Peyer's patch (tissue), 4 donors: ENCODE results near the gene HMGCR.
"Not testable (repeated sequence)": the region's sequence is repeated elsewhere in the genome, so short reads cannot be mapped to it uniquely, and the experiment has no call there.

Experiments used
- POLR2A ChIP-seq, 2 donors: fragments of 450-650 bp; IDR thresholded peaks; one replicate each; pipeline ENCODE4 v1.5.1; 2017; ENCODE audit warnings: antibody characterized with exemption in 2 of 2, mild to moderate bottlenecking in 2 of 2, moderate library complexity in 2 of 2
- TF ChIP-seq, protein P1 (sequence below), 6 experiments: fragments of 450-650 bp in 4 of 6; fragments of 200-600 bp in 2 of 6; sonication (generic) in 1 of 6; IDR thresholded peaks; one replicate each; pipeline ENCODE4 v1.5.1; 2017 to 2019; ENCODE audit warnings: antibody characterized with exemption in 6 of 6, mild to moderate bottlenecking in 3 of 6, moderate library complexity in 1 of 6

DNA sequence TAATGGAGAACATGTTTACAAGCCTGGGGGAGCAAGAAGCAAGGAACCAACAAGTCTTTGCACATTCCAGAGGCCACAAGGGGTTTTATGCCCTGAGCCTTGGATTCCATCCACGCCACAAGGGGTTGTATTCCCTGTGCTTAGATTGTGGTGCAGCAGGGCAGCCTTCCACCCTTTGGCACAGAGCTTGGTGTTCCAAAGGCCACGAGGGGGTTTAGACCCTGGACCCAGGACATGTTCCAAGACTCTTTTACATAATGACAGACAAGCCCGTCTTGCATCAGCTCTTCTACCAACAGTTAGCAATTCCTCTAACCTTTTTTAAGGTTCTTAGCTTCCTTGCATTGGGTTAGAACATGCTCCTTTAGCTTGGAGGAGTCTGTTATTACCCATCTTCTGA, 45.2 kb upstream of the HMGCR start:
- TF ChIP-seq, protein P1, sequence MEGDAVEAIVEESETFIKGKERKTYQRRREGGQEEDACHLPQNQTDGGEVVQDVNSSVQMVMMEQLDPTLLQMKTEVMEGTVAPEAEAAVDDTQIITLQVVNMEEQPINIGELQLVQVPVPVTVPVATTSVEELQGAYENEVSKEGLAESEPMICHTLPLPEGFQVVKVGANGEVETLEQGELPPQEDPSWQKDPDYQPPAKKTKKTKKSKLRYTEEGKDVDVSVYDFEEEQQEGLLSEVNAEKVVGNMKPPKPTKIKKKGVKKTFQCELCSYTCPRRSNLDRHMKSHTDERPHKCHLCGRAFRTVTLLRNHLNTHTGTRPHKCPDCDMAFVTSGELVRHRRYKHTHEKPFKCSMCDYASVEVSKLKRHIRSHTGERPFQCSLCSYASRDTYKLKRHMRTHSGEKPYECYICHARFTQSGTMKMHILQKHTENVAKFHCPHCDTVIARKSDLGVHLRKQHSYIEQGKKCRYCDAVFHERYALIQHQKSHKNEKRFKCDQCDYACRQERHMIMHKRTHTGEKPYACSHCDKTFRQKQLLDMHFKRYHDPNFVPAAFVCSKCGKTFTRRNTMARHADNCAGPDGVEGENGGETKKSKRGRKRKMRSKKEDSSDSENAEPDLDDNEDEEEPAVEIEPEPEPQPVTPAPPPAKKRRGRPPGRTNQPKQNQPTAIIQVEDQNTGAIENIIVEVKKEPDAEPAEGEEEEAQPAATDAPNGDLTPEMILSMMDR (IDR thresholded peaks at IDR 0.05), result not testable (repeated sequence)
- TF ChIP-seq POLR2A (IDR thresholded peaks at IDR 0.05), result not testable (repeated sequence)
